ENCODE data around the gene TRAF3IP1. TPM values are rescaled to one million over a fixed set of nuclear protein-coding genes. Genes with fewer than 3 reads are reported as not detected.

TRAF3IP1 gene
- total RNA-seq, 1 experiment from 2014 or later: 18.6 TPM

GRCh38 chr2:238406221-238406997, 86.1 kb downstream of the TRAF3IP1 start:
- Mint-ChIP-seq H3K9me3 (ENCODE audit: low read depth, unreplicated experiment) (no peaks in the 10 kb centered on the region), H3K27ac (ENCODE audit: unreplicated experiment) (no peak overlapping the region), H3K36me3 (ENCODE audit: insufficient read depth, unreplicated experiment) (no peaks in the 10 kb centered on the region), H3K4me1 (ENCODE audit: low read depth, unreplicated experiment) (no peaks in the 10 kb centered on the region), H3K4me3 (ENCODE audit: low read depth, unreplicated experiment) (no peak overlapping the region), H3K27me3 (ENCODE audit: unreplicated experiment) (no peaks in the 10 kb centered on the region)
- intact Hi-C loops (cut with micrococcal nuclease; ENCODE audit: unreplicated experiment): no loop called here
- no TSS peak for BruUV-seq (replicated peaks)
- CTCF ChIA-PET: no interaction called here
- TF ChIP-seq CTCF (IDR thresholded peaks at IDR 0.05; ENCODE audit: unreplicated experiment): no peak
- DNase-seq: no peak

- TF ChIP-seq CTCF (IDR thresholded peaks at IDR 0.05; ENCODE audit: unreplicated experiment): no peak
- no peaks in the 10 kb centered on the region for H3K9me3 Mint-ChIP-seq (ENCODE audit: low read depth, unreplicated experiment)
- no TSS peak for BruUV-seq (replicated peaks)
- H3K4me1 Mint-ChIP-seq (ENCODE audit: low read depth, unreplicated experiment): no peaks in the 10 kb centered on the region
- intact Hi-C loops (cut with micrococcal nuclease; ENCODE audit: unreplicated experiment): no loop called here
- H3K27me3 Mint-ChIP-seq (ENCODE audit: unreplicated experiment): no peaks in the 10 kb centered on the region
- DNase-seq: no peak
- no peak overlapping the region for H3K4me3 Mint-ChIP-seq (ENCODE audit: low read depth, unreplicated experiment)
- H3K27ac Mint-ChIP-seq (ENCODE audit: unreplicated experiment): no peak overlapping the region
- CTCF ChIA-PET: no interaction called here
- no peaks in the 10 kb centered on the region for H3K36me3 Mint-ChIP-seq (ENCODE audit: insufficient read depth, unreplicated experiment)
These were observed 86.6 kb downstream of the TRAF3IP1 start for GRCh38 chr2:238406998-238407285.

GRCh38 chr2:238407566-238407965, 87.2 kb downstream of the TRAF3IP1 start:
- BruUV-seq (replicated peaks): no TSS peak
- Mint-ChIP-seq H3K4me3 (ENCODE audit: low read depth, unreplicated experiment) (no peak overlapping the region), H3K9me3 (ENCODE audit: low read depth, unreplicated experiment) (no peaks in the 10 kb centered on the region), H3K4me1 (ENCODE audit: low read depth, unreplicated experiment) (no peaks in the 10 kb centered on the region), H3K27ac (ENCODE audit: unreplicated experiment) (no peak overlapping the region), H3K27me3 (ENCODE audit: unreplicated experiment) (no peaks in the 10 kb centered on the region), H3K36me3 (ENCODE audit: insufficient read depth, unreplicated experiment) (no peaks in the 10 kb centered on the region)
- CTCF ChIA-PET: no interaction called here
- intact Hi-C loops (cut with micrococcal nuclease; ENCODE audit: unreplicated experiment): no loop called here
- DNase-seq: no peak
- no peak for TF ChIP-seq CTCF (IDR thresholded peaks at IDR 0.05; ENCODE audit: unreplicated experiment)

GRCh38 chr2:238408615-238409340, 88.5 kb downstream of the TRAF3IP1 start:
- no TSS peak for BruUV-seq (replicated peaks)
- Mint-ChIP-seq H3K27me3 (ENCODE audit: unreplicated experiment) (no peaks in the 10 kb centered on the region), H3K27ac (ENCODE audit: unreplicated experiment) (no peak overlapping the region), H3K36me3 (ENCODE audit: insufficient read depth, unreplicated experiment) (no peaks in the 10 kb centered on the region), H3K9me3 (ENCODE audit: low read depth, unreplicated experiment) (no peaks in the 10 kb centered on the region), H3K4me1 (ENCODE audit: low read depth, unreplicated experiment) (no peaks in the 10 kb centered on the region), H3K4me3 (ENCODE audit: low read depth, unreplicated experiment) (no peak overlapping the region)
- CTCF ChIA-PET: no interaction called here
- DNase-seq: no peak
- intact Hi-C loops (cut with micrococcal nuclease; ENCODE audit: unreplicated experiment): no loop called here
- no peak for TF ChIP-seq CTCF (IDR thresholded peaks at IDR 0.05; ENCODE audit: unreplicated experiment)

Measured in Calu3 (cell line).